ENCODE data around the gene MGAT5B.

DNA sequence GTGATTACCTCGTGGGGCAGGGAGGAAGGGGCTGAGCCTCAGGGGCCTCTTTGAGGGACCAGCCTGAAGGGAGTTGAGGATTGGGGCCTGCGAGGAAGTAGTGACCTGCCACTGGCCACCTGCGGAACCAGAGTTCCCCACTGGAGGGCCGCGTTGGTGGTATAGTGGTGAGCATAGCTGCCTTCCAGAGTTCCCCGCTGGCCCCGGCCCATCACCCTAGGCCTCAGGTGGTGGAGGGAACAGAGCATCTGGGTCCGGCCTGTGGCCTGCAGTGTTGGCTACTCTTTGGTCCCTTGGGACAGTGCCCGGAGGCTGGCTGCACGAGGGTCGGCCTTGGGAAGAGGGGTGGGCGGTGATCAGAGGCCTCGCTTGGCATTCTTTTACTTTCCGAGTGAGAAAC, 20.5 kb downstream of the MGAT5B start:
- TF ChIP-seq CTCF (IDR thresholded peaks at IDR 0.05) (no peak), POLR2A (IDR thresholded peaks at IDR 0.05) (no peak)
